ENCODE measurements around the gene VAV3. TPM values are rescaled to one million over a fixed set of nuclear protein-coding genes. Genes with fewer than 3 reads are reported as not detected.

The VAV3 gene
- total RNA-seq, 1 donor from 2014 or later, result 29.1 TPM

- H3K4me1 Mint-ChIP-seq, result no peaks in the 10 kb centered on the region
- DNase-seq, result no peak
- H3K27ac Mint-ChIP-seq, result no peak overlapping the region
- ChIA-PET CTCF (interaction anchor here (1.2 kb wide), 1 partner anchor 13 kb away, joined by 3 read pairs; no protein-coding TSS in a partner anchor), POLR2A (no interaction called here)
- H3K9me3 Mint-ChIP-seq, result no peaks in the 10 kb centered on the region
- TF ChIP-seq, protein P1, sequence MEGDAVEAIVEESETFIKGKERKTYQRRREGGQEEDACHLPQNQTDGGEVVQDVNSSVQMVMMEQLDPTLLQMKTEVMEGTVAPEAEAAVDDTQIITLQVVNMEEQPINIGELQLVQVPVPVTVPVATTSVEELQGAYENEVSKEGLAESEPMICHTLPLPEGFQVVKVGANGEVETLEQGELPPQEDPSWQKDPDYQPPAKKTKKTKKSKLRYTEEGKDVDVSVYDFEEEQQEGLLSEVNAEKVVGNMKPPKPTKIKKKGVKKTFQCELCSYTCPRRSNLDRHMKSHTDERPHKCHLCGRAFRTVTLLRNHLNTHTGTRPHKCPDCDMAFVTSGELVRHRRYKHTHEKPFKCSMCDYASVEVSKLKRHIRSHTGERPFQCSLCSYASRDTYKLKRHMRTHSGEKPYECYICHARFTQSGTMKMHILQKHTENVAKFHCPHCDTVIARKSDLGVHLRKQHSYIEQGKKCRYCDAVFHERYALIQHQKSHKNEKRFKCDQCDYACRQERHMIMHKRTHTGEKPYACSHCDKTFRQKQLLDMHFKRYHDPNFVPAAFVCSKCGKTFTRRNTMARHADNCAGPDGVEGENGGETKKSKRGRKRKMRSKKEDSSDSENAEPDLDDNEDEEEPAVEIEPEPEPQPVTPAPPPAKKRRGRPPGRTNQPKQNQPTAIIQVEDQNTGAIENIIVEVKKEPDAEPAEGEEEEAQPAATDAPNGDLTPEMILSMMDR (IDR thresholded peaks at IDR 0.05), result no peak
- H3K4me3 Mint-ChIP-seq, result no peak overlapping the region
- no peak for ATAC-seq (ENCODE audit: low read depth)
- no peaks in the 10 kb centered on the region for H3K27me3 Mint-ChIP-seq
- H3K36me3 Mint-ChIP-seq (ENCODE audit: low read depth), result peaks cover 82% of the 10 kb centered on the region
- intact Hi-C loops (cut with micrococcal nuclease), result no loop called here
Measured at GRCh38 chr1:107762751-107763390, 202.1 kb downstream of the VAV3 start.

GRCh38 chr1:107760065-107760464 lies 204.9 kb downstream of the VAV3 start:
- H3K4me1 Mint-ChIP-seq, result no peaks in the 10 kb centered on the region
- peaks cover 81% of the 10 kb centered on the region for H3K36me3 Mint-ChIP-seq (ENCODE audit: low read depth)
- ChIA-PET CTCF (interaction anchor here (0.9 to 2.3 kb wide), 2 partner anchors 9 to 365 kb away, joined by 3 to 5 read pairs; no protein-coding TSS in a partner anchor), POLR2A (no interaction called here)
- DNase-seq (no peak), ATAC-seq (ENCODE audit: low read depth) (no peak)
- H3K27ac Mint-ChIP-seq, result no peak overlapping the region
- H3K27me3 Mint-ChIP-seq, result no peaks in the 10 kb centered on the region
- intact Hi-C loops (cut with micrococcal nuclease), result no loop called here
- no peak overlapping the region for H3K4me3 Mint-ChIP-seq
- no peaks in the 10 kb centered on the region for H3K9me3 Mint-ChIP-seq
- TF ChIP-seq, protein P1 (IDR thresholded peaks at IDR 0.05), result no peak

GRCh38 chr1:107750364-107750959 lies 214.5 kb downstream of the VAV3 start:
- DNase-seq (no peak), ATAC-seq (ENCODE audit: low read depth) (no peak)
- Mint-ChIP-seq H3K9me3 (no peaks in the 10 kb centered on the region), H3K4me3 (no peak overlapping the region), H3K4me1 (peaks cover 2% of the 10 kb centered on the region), H3K27me3 (no peaks in the 10 kb centered on the region), H3K27ac (no peak overlapping the region), H3K36me3 (ENCODE audit: low read depth) (peaks cover 64% of the 10 kb centered on the region)
- CTCF ChIA-PET, result interaction anchor here (0.7 to 1.8 kb wide), 6 partner anchors 8 to 553 kb away, joined by 3 to 6 read pairs (median 4); no protein-coding TSS in a partner anchor
- POLR2A ChIA-PET, result no interaction called here
- intact Hi-C loops (cut with micrococcal nuclease), result loop anchor here (1.0 to 2.0 kb wide), 4 partner anchors 221 to 1728 kb away; no protein-coding TSS in a partner anchor
- TF ChIP-seq, protein P1 (IDR thresholded peaks at IDR 0.05), result no peak

GRCh38 chr1:107748531-107748930 lies 216.4 kb downstream of the VAV3 start:
- CTCF ChIA-PET, result interaction anchor here (1.3 to 1.4 kb wide), 2 partner anchors 25 to 320 kb away, joined by 3 read pairs; no protein-coding TSS in a partner anchor
- intact Hi-C loops (cut with micrococcal nuclease), result no loop called here
- ATAC-seq (ENCODE audit: low read depth) (no peak), DNase-seq (no peak)
- TF ChIP-seq, protein P1 (IDR thresholded peaks at IDR 0.05), result no peak
- Mint-ChIP-seq H3K9me3 (no peaks in the 10 kb centered on the region), H3K4me3 (no peak overlapping the region), H3K36me3 (ENCODE audit: low read depth) (peaks cover 49% of the 10 kb centered on the region), H3K27ac (no peak overlapping the region), H3K27me3 (no peaks in the 10 kb centered on the region), H3K4me1 (peaks cover 2% of the 10 kb centered on the region)
- POLR2A ChIA-PET, result no interaction called here

DNA sequence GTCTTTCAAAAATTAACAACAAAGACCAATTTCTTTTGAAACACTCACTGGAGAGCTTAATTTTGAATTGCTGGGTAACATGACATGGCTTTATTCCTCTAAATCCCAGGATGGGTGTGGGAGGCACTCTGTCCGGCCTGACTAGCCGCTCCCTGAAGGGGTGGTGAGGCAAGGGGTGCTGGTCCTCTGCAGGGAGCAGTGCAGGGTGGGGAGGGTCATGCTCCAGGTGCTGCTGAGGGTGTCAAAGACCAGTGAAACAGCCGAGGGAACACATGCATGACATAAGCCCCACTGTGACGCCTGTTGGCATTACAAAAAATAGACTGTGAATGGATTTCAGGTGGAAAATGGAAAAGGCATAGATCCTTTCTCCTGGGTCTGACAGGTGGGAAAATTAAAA lies 223.7 kb downstream of the VAV3 start:
- POLR2A ChIA-PET, result no interaction called here

More for the DNA sequence above, 223.7 kb downstream of the VAV3 start:
- peaks cover 52% of the 10 kb centered on the region for H3K4me1 Mint-ChIP-seq
- intact Hi-C loops (cut with micrococcal nuclease), result no loop called here
- DNase-seq (no peak), ATAC-seq (ENCODE audit: low read depth) (no peak)
- CTCF ChIA-PET, result no interaction called here
- TF ChIP-seq, protein P1 (IDR thresholded peaks at IDR 0.05), result no peak
- H3K4me3 Mint-ChIP-seq, result no peak overlapping the region
- peaks cover 34% of the 10 kb centered on the region for H3K36me3 Mint-ChIP-seq (ENCODE audit: low read depth)
- H3K27ac Mint-ChIP-seq, result peak overlapping the region; percentile 91
- no peaks in the 10 kb centered on the region for H3K9me3 Mint-ChIP-seq
- H3K27me3 Mint-ChIP-seq, result no peaks in the 10 kb centered on the region

Measured in activated B cell treated with CpG ODN at 0.5 μM for 24 hours (primary cell).